ENCODE data around the gene NR6A1.

The NR6A1 gene

GRCh38 chr9:124765439-124765835 lies 5.7 kb downstream of the NR6A1 start:
- no peak for FAIRE-seq
- DNase-seq (ENCODE audit: insufficient read length, low spot score) = no peak
- no peak for TF ChIP-seq CTCF (IDR thresholded peaks at IDR 0.05; ENCODE audit: insufficient read depth, missing control alignments)

GRCh38 chr9:124764774-124765438 lies 6.2 kb downstream of the NR6A1 start:
- peak; percentile 39 for TF ChIP-seq CTCF (IDR thresholded peaks at IDR 0.05; ENCODE audit: insufficient read depth, missing control alignments)
- no peak for DNase-seq (ENCODE audit: insufficient read length, low spot score)

GRCh38 chr9:124762633-124763032 lies 8.5 kb downstream of the NR6A1 start:
- TF ChIP-seq CTCF (IDR thresholded peaks at IDR 0.05; ENCODE audit: insufficient read depth, missing control alignments) = no peak
- no peak for FAIRE-seq
- no peak for DNase-seq (ENCODE audit: insufficient read length, low spot score)

More at GRCh38 chr9:124764774-124765438, 6.2 kb downstream of the NR6A1 start:
- no peak for FAIRE-seq

- no peak for DNase-seq (ENCODE audit: insufficient read length, low spot score)
- FAIRE-seq = no peak
- TF ChIP-seq CTCF (IDR thresholded peaks at IDR 0.05; ENCODE audit: insufficient read depth, missing control alignments) = no peak
Measured at GRCh38 chr9:124761710-124762109, 9.4 kb downstream of the NR6A1 start.

- no peak for TF ChIP-seq CTCF (IDR thresholded peaks at IDR 0.05; ENCODE audit: insufficient read depth, missing control alignments)
- FAIRE-seq = no peak
- DNase-seq (ENCODE audit: insufficient read length, low spot score) = no peak
Measured at GRCh38 chr9:124761196-124761595, 9.9 kb downstream of the NR6A1 start.

- DNase-seq (ENCODE audit: insufficient read length, low spot score) = no peak
- no peak for FAIRE-seq
- TF ChIP-seq CTCF (IDR thresholded peaks at IDR 0.05; ENCODE audit: insufficient read depth, missing control alignments) = no peak
Measured at GRCh38 chr9:124760719-124761118, 10.4 kb downstream of the NR6A1 start.

- DNase-seq (ENCODE audit: insufficient read length, low spot score) (no peak), FAIRE-seq (no peak)
- no peak for TF ChIP-seq CTCF (IDR thresholded peaks at IDR 0.05; ENCODE audit: insufficient read depth, missing control alignments)
Measured at GRCh38 chr9:124759327-124759726, 11.8 kb downstream of the NR6A1 start.
